Muscle of back (tissue), 11 donors: ENCODE results near the gene ENHO. TPM values are rescaled to one million over a fixed set of nuclear protein-coding genes. Genes with fewer than 3 reads are reported as not detected.

Experiments
- DNase-seq, 3 donors: peaks; one replicate each; pipeline versions ENCODE4 v3.0.0 to v3.0.0-alpha.2; 2013
- polyA plus RNA-seq, 10 donors: library from polyadenylated mRNA; unstranded; fragments of 120-200 nt; gene quantifications; one replicate each; pipeline ENCODE4 v1.2.1, GENCODE V29; 2013; ENCODE audit not compliant: insufficient read length in 10 of 10

Gene ENHO
- polyA plus RNA-seq, 10 donors, result 2.5 to 5.2 (median 3.4) TPM

GRCh38 chr9:34556949-34557348, 34.2 kb upstream of the ENHO start:
- DNase-seq, result no peak

- no peak for DNase-seq
Observed at GRCh38 chr9:34555936-34556525, 33.2 kb upstream of the ENHO start.

- peak in 1 of 3 donors; percentile 30 for DNase-seq
Observed at GRCh38 chr9:34555500-34555899, 32.7 kb upstream of the ENHO start.

GRCh38 chr9:34555002-34555348, 32.2 kb upstream of the ENHO start:
- DNase-seq, result peak in 2 of 3 donors; percentile 47 to 76

- no peak for DNase-seq
Observed at GRCh38 chr9:34554211-34555001, 31.6 kb upstream of the ENHO start.

GRCh38 chr9:34553511-34554021, 30.8 kb upstream of the ENHO start:
- no peak for DNase-seq

GRCh38 chr9:34552986-34553385, 30.2 kb upstream of the ENHO start:
- no peak for DNase-seq

GRCh38 chr9:34552606-34552981, 29.8 kb upstream of the ENHO start:
- DNase-seq, result no peak

GRCh38 chr9:34551751-34552605, 29.2 kb upstream of the ENHO start:
- DNase-seq, result no peak

GRCh38 chr9:34550681-34551270, 28.0 kb upstream of the ENHO start:
- DNase-seq, result no peak

GRCh38 chr9:34550016-34550680, 27.4 kb upstream of the ENHO start:
- DNase-seq, result no peak

GRCh38 chr9:34549407-34549732, 26.6 kb upstream of the ENHO start:
- no peak for DNase-seq

- DNase-seq, result peak in 2 of 3 donors; percentile 79 to 90
Observed at GRCh38 chr9:34547960-34548611, 25.3 kb upstream of the ENHO start.

- DNase-seq, result peak in 2 of 3 donors; percentile 55 to 76
Observed at GRCh38 chr9:34546834-34547827, 24.3 kb upstream of the ENHO start.

- no peak for DNase-seq
Observed at GRCh38 chr9:34546102-34546833, 23.5 kb upstream of the ENHO start.

- no peak for DNase-seq
Observed at GRCh38 chr9:34545497-34545896, 22.7 kb upstream of the ENHO start.

- no peak for DNase-seq
Observed at GRCh38 chr9:34544035-34544434, 21.2 kb upstream of the ENHO start.

- no peak for DNase-seq
Observed at GRCh38 chr9:34541540-34541939, 18.8 kb upstream of the ENHO start.

- DNase-seq, result no peak
Observed at GRCh38 chr9:34540827-34541226, 18.0 kb upstream of the ENHO start.
